Middle frontal gyrus (tissue), 1 donor: ENCODE measurements around the gene PDLIM4.

Experiments
- DNase-seq: peaks from one replicate; pipeline ENCODE4 v3.0.0-alpha.2; 2015; ENCODE audit warnings: low spot score; ENCODE audit errors: extremely low spot score

Gene PDLIM4

DNA sequence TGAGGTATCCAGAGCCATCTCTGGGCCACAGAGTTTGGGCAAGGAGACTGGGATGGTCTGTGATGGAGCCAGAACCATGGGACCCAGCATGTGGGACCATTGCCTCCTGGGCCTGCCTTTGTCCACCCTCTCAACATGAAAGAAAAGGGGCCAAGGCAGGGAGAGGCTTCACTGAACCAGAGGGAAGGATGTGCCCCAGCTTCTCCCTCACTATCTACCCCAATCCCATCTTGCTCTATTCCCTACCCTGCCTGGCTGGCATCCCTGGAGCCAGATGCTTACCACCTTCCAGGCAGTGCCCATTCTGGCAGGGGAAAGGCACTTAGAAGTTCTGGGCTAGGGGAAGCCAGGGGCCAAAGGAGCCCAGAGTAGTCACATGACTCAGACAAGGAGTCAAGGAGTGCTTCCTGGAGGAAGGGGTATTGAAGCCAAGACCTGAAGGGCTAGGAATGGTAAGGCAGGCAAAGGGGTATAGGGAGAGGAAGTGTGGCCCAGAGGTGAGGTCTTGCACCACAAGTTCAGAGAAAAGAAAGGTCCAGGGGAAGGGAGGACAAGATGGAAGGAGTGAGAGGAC is 9.8 kb downstream of the PDLIM4 start:
- DNase-seq, result no peak

- no peak for DNase-seq
These were observed 10.7 kb downstream of the PDLIM4 start for GRCh38 chr5:132267931-132268768.

GRCh38 chr5:132268769-132269551 is 11.5 kb downstream of the PDLIM4 start:
- DNase-seq, result no peak

- DNase-seq, result no peak
These were observed 12.3 kb downstream of the PDLIM4 start for GRCh38 chr5:132269635-132270334.

DNA sequence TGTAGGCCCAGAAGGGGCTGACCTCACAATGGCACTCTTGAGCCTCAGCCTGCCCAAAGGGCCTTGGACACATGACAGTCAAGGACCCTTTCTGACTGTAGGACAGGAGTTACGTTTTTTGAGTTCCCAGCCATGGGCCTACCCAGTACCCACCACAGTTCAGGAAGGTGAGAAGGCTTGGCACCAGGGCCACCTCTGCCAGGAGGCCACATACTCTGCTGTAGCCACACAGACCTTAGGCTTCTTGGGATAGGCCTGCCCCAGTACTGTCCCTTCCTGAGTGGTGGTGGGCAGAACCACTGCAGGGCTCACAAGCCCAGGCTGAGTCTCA is 12.8 kb downstream of the PDLIM4 start:
- no peak for DNase-seq

DNA sequence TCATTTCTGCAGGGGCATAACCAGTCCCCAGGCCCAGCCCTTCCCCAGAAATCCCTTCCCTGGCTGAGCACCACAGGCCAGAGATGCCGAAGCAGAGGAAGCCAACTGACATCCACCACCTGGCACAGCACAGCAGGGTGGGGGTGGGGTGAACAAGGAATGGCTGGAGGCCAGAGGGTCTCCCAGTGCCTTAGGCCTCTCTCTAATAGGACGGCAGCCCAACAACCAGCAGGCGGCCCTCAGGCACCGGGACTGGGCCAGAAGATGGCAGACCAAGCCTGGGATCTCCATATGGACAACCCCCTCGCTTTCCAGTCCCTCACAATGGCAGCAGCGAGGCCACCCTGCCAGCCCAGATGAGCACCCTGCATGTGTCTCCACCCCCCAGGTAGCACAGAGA is 13.2 kb downstream of the PDLIM4 start:
- no peak for DNase-seq

- no peak for DNase-seq
These were observed 14.1 kb downstream of the PDLIM4 start for GRCh38 chr5:132271251-132272246.

DNA sequence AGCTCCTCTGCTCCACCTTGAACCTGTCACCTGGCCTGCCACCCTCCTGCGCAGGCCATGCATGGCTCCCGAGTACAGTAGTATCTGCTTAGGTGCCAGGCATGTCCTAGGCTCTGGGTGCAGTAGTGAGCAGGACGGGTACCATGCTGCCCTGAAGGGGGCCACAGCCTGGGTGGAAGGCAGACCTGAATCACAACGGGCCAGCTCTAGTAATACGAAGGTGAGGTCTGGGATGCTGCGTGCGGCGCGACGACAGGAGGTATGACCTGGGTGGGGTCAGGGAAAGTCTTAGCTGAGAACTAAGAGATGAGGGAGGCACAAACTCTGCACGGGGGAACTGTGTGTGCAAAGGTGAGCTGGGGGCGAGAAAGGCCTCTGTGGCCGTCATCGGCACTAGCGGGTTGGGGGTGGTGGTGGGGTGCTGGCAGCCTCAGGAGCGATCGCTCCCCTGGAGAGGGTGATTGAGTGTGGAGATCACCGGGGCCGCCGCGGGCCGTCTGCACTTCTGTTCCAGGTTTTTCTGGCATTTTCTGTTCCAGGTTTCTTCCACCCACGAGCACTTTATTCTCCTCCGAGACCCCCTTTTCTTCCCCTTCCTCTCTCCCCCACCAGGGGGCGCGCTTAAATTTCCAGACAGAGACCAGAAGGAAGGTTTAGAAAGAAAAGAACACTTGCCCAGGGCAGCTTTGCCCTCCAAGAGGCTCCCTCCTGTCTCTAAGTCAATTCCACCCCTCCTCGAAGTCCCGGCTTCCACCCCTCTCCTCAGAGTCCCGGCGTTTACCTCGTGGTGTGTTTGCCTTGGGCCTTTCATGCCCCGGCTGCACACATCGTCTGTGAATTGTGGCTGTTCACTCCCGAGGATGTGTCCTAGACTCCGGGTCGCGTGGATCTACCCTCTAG is 15.1 kb downstream of the PDLIM4 start:
- DNase-seq, result no peak

DNA sequence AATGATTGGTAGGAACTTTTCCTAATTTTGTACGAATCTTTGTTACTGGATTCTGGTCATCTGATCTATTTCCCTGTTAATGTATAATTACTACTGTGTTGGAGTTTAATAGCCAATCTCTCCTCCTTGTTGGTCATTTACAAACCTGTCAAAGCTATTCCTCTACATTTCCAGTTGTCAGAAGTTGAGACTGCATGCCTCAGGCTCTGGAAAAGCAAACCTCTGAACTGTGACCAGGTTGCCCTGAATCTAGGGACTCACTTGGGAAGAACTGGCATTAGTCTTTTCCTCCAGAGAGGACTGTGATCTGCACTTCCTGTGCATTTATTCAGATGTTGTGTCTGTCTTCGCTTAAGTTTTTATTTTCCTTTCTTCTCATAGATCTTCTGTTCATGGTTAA is 16.1 kb downstream of the PDLIM4 start:
- no peak for DNase-seq

DNA sequence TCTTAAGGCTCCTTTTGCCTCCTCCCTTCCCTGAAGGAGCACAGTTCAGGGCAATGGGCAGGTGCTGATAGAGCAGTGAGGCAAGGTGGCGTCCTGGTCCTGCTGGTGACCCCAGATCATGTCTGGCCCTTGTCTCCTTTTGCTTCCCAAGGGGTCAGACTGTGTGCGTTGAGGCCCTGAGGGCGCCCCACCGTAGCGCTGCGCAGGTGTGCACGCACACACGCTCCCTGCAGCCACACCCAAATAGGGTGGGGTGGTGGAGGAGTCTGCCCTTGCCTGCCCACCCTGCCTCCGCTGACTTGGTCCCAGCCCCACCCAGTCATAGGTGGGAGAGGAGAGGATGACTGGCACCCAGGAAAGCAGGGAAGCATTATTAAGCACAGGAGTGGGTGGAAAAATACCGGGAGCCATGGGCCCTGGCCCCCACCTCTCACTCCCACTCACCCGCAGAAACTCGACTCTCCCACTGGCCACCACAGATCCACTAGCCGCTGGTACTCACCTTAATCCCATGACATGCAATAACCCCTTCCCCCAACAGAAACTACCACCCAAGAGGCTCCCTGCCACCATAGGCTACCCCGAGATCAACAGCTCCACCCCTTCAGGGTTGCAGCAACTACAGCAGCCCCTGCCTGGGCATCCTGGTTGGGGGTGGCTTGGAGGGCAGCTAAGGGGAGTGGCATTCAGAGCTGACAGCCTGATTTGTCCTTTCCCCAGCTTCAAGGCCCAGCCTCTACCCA is 16.7 kb downstream of the PDLIM4 start:
- DNase-seq, result no peak

DNA sequence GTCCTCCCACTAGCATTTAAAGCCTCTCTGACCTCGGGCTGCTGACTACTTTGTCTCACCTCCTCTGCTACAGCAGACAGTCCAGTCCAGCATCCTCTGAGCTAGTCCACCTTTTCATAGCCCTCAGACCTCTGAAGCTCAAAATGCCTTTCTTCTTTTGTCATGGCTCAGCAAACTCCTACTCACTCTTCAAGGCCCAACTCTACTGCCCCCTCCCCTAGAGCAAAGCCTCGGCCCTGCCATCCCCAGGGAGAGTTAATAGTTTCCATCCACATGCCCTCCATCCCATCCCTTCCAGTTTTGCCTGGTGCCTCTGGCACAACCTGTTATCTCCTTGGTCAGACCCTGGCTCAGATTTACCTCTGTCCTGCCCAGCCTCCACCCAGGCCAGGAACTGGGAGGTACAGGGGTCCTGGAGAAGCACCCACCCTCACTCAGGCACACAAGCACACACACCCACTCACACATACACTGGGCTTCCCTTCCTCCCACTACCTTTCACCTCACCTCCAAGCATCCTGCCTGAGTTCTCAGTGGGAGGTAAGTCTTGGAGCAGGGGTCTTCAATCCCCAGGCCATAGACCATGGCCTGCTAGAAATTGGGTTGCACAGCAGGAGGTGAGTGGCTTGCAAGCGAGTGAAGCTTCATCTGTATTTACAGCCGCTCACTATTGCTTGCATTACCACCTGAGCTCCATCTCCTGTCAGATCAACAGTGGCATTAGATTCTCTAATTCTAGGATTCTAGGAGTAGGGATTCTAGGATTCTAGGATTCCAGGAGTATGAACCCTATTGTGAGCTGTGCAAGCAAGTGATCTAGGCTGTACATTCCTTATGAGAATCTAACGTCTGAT is 18.1 kb downstream of the PDLIM4 start:
- no peak for DNase-seq

DNA sequence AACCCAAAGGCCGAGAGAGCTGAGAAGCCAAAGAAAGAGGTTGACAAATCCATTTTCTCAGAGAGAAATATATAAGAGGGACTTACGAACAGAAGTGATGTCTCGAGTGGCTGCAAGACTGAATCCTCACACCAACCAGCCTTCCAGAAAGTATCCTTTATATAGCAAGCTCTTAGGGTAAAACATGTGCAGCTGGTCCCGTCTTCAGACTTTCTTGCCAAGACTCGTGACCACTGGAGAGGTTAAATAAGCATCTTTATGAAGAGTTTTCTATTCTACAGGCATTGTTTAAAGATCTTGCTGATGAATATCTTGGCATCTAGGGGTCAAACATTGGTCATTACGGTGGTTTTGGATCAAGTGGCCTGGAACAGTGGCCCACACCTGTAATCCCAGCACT is 19.8 kb downstream of the PDLIM4 start:
- no peak for DNase-seq

DNA sequence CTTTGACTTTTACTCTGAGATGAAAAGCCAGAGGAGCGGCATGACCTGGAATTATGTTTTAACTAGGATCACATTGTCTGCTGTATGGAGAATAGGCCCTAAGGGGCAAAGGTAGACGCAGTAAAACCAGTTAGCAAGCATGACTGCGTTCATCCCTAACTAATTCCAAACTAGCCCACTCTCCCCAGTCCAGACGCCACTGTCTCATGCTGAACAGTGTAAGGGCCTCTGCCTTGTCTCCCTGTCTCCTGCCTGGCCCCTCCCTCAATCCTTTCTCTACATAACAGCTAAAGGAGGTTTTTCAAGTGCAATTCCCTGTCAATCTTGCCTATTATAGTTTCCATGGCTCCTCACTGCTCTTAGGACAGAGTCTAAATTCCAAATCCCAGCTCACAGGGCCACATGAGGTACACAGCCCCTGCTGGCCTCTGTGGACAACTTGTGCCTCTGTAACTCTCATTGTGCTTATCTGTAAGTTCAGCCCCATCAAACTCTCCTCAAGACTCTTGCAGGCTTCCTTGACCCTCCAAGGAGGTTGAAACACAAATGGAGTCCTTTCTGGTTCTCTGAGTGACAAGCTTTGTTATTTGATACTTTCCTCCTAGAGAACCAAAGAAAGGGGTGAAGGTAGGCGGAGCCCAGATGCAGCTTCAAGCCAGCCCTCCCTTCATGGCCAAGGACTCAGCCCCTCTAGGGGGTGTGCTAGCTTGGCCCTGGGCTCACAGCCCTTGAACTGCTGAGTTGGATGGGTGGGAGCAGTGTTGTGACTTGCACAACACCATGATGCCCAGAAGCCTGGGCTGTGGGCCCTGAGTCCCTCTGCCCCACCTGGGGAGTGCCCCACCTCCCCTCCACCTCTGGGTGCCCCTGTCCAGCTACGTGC is 20.7 kb downstream of the PDLIM4 start:
- no peak for DNase-seq

- DNase-seq, result no peak
These were observed 22.3 kb downstream of the PDLIM4 start for GRCh38 chr5:132279801-132280200.

- DNase-seq, result no peak
These were observed 23.1 kb downstream of the PDLIM4 start for GRCh38 chr5:132280371-132281240.
